Muscle of arm (tissue), 12 donors: Measurements from ENCODE around the gene SENP1. TPM values are rescaled to one million over a fixed set of nuclear protein-coding genes. Genes with fewer than 3 reads are reported as not detected.

Experiments used
- DNase-seq: peaks from one replicate; pipeline ENCODE4 v3.0.0-alpha.2; 2013
- polyA plus RNA-seq, 12 donors: library from polyadenylated mRNA; unstranded; fragments of 120-200 nt; gene quantifications; one replicate each; pipeline ENCODE4 v1.2.1, GENCODE V29; 2013; ENCODE audit not compliant: insufficient read length in 12 of 12

The SENP1 gene
- polyA plus RNA-seq, 12 donors, result 13.2 to 20.4 (median 16.7) TPM; not detected in 1

DNA sequence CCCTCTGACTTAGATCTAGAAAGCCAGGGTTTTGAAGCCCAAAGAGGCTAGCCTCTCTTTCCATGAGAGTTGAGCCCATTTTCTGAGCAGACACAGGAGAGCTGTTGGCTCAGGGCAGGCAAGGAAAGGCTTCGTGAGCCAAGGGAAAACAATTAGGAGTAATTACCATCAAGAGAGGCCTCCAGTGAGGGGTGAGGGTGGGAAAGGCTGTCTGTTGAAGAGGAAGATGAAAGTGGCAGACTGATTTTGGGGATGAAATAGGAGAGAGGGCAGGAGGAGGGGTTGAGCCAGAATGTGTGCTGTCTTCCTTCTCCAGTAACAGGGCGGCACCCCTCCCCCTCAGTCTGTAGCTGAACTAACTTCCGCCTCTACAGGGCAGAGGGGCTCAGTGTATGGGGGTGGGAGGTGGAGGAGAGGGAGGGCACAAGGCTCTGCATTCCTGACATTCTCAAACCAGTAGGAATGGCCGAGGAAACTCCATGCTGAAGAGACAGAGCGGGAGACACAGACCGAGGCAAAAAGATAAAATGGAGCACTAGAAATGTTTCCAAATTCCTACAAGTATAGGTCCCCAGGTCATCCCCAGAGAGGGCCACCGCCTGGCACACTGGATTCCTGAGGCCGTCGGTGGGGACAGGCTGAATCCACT is 68.5 kb downstream of the SENP1 start:
- DNase-seq, result no peak

DNA sequence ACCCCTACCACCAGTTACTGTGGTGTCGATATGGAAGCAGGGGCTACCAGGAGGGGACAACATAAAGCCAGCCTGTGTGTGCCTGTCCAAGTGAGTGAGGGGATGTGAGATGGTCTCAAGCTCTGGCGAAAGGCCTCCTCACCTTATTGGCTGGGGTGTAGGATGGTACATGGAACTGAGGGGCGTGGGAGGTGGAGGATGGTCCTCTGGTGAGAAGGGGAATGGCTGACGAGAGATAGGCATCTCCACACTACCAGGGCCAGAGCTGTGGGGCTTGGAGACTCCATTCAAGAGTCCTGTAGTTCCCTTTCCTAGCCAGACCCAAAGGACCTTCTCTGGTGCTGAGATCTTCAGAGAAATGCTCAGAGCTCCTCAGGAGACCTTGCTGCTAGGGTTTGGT is 69.1 kb downstream of the SENP1 start:
- DNase-seq, result no peak

DNA sequence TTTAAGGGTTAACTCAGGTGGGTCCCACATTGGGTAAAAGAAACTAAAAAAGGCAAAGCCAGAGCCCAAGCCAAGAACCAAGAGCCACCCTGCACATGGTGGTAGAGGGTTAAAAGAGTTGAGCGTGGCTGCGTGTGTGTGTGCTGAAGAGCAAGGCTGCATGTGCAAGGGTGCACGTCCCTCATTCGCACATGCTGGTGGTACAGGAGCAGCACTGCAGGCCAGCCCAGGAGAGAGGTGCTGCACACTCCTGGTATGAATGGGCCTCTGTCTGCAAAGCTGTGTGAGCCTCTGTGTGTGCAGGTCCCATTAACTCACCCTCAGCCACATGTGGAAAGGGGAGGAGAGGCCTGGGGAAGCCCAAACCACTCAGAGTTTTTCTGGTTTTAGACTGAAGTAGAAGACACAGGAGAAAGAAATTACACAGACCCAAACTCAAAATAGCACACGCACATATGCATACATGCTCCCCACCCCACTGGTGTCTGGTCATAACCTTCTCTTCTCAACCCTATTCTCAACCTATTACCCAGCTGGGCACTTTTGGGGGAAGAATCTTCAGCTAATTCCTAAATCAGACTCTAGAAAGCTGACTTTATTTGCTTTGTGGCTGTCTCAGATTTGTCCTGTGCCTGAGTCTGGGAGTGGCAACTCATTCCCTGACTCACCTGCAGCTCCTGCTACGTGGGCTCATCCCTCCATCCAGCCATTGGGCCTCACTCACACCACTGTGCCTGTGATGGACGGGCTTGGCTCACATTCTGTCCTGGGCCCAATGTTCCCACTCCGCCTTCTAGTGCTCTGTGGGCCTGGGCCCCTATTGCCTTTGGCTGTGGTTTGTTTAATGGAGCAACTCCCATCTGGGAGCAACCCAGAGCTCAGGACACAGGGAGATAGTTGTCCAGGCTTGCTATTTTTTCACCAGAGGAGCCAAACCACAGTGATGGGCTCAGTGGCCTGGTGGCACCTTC is 70.8 kb downstream of the SENP1 start:
- DNase-seq, result no peak

DNA sequence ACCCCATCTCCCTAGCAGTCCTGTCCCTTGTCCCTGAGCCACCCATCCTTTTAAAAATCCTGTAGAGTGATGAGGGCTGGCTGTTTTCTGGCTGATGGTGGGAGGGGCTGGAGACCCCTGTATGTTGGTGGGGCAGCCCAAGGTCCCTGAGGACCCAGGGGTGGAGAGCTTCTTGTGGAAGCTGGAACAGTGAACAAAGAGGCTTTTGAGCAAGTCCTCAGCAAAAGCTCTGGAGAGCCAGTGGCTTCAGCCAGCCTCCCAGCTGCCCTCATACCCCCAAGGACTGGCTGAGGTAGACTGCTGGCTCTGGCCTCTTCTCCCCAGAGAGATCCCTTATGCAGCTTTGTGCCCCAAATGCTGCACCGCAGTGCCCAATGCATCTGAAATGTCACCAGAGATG is 72.4 kb downstream of the SENP1 start:
- DNase-seq, result no peak

DNA sequence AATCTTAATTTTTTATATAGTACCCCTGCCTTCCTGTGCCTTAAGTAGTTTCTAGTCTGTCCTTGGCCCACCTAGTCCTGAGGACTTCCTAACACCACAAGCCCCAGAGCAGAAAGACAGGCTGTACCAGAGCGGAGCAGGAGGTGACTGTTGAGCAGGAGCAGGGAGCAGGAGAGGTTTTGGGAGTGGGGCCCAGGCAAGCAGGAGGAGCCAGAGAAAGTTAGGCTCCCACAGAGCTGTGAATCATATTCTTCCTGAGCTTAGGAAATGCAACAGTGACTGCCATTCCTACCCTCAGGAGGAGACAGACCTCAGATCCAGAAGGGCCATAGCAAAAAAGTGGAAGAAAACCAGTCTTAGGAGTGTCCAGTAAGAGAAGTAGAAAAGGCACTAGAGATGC is 73.3 kb downstream of the SENP1 start:
- DNase-seq, result no peak

DNA sequence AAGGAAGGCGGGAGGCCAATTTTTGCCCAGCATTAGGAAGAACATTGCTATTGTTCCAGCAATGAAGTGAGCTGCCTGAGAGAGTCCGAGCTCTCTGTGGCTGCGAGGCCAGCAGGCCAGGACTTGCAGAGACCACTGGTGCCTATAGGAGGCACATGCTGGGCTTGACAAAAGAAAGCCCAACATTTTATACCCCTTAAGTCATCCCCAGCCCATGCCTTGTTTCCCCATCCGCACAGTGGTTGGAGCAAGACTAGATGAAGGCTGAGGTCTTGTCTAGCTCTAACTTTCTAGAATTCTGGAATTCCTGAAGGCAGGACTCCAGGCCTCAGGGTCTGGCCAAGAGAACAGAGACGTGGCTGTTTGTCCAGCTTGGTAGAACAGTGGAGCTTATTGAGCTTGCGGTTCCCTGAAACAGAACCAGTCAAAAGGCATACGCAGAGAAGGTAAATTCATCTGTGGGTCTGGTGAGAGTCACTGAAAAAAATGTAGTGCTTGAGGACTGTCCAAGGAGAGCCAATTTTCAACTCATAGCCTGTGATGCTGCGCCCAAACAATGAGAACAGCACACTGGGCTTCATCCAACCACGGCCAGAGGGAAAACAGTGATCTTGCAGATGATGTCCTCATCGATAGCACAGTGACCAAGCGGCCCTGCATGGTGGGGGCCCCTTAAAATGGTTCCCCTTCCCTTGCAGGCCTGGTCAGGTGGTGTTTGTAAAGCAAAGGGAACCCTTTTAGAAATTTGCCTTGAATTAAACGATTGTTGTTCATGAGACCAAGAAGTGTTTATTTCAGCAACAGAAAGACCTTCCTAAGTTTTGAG is 74.5 kb downstream of the SENP1 start:
- DNase-seq, result no peak

DNA sequence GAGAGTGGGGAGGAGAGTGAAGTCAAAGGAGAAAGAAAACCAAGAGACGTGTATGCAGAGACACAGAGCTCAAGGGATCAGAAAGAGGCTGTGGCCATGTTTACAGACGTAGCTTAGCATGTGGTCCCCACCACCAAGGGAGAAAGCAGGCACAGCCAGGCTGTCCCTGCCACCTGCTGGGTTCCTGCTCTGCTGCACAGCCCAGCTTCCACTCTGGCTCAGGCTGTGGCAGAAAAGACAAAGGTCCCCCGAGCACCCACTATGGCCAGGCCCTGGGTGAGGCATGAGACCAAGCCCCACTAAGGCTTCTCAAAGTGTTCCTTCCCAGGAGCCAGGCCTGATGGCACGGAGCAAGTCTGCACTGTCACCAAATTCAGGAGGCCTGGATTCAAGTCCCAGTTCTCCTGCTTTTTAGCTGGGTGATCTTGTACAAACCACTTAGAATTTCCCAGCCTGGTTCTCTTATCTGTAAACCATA is 75.7 kb downstream of the SENP1 start:
- DNase-seq, result no peak

DNA sequence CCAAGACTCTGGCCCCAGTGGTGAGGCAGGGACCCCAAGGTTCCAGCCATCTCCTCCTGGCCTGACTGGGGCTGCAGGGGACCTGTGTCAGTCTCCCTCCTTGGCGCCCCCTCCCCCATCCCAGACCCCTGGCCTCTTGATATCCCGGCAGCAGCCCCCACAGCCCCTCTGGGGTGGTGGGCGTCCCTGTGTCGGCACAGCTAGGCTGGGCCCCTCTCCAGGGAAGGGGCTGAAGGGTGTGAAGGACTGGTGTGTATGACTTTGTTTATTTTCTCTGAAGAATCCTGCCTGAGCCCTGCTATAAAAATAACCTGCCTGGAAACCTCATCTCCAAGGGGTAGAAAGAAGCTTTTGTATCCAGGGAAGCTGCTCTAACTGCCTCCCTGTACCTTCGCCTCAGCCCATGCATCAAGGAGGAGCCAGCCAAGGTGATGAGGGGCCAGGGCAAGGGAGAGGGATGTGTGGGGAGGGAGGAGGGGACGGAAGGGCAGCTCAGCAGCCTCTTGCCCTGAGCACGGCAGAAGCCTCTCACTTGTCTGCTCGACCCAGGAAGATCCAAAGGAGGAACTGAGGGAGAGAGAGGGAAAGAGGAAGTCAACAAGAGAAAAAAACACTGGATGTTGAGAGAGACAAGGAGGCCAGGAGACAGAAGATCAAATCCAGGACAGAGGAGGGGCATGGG is 76.2 kb downstream of the SENP1 start:
- DNase-seq, result no peak

DNA sequence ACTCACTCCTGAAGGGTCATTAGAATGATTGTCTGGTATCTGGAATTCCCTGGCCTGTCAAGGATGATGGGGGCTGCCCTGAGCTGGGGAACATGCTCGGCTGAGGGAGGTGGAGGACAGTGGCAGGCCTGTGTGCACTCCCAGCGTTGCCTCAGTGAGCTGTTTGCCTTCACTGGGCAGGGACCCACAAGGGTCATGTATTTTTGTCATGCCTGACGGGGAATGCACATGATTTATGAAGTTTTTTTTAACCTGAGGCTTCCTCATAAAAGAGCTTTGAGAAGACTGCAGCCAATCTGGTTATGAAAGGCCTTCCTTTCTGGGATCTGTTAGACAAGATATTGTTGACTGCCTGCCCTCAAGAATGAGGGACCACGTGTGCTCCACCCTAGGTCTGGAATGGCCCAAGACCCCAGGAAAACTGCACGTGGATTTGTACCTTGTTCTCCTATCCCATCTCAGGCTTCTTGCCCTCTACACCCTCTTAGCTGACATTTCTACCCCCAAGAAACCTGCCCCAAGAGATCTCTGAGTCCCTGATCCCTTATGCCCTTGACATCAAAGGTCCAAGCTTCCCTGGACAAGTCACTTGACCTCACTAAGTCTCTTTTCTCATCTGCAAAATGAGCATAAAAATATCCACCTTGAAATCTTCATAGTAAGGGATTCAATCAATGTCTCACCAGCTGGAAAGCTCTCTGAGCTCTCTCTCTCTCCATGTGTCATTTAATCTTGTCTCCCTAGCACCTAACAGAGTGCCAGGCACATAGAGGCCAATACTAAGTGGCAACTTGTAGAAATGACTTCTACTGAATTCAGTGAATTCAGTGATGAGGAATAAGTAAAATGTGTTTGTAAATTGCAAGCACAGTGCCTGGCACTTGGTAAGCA is 77.1 kb downstream of the SENP1 start:
- DNase-seq, result no peak

DNA sequence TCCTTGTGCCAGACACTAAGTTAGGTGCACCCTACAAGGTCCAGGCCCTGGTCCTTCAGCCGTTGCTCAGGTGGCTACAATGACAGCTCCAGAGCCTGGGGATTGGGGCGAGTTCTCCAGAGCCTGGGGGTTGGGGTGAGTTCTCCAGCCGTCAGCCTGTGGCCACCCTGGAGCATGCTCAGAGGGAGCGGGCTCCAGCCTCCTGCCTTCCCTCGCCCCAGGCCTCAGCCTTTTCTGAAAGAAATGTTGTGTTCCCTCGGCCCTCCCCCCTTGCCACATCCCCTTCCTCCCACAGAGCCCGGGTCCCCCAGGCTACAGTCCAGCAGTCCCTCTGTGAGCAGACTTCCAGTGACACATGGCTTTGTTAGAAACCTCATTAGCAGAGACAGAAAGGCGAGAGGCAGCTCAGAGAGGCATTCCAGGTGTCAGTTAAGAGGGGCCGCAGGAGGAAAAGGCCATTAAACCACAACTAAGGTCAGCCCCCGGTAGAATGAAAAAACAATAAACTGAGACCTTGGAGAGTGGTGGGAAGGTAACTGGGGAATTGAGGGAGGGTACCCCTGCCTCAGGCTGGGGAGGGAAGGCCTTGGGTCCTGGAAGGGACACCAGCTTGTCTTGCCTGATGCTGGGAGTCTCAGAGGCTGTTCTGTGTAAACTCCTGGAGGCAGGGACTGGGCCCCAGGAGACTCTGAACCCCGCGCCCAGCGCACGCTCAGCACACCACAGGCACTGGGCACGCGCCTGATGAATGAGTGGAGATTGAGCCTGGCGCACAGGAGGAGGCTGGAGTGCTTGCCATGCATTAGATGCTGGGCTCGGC is 78.5 kb downstream of the SENP1 start:
- DNase-seq, result no peak

DNA sequence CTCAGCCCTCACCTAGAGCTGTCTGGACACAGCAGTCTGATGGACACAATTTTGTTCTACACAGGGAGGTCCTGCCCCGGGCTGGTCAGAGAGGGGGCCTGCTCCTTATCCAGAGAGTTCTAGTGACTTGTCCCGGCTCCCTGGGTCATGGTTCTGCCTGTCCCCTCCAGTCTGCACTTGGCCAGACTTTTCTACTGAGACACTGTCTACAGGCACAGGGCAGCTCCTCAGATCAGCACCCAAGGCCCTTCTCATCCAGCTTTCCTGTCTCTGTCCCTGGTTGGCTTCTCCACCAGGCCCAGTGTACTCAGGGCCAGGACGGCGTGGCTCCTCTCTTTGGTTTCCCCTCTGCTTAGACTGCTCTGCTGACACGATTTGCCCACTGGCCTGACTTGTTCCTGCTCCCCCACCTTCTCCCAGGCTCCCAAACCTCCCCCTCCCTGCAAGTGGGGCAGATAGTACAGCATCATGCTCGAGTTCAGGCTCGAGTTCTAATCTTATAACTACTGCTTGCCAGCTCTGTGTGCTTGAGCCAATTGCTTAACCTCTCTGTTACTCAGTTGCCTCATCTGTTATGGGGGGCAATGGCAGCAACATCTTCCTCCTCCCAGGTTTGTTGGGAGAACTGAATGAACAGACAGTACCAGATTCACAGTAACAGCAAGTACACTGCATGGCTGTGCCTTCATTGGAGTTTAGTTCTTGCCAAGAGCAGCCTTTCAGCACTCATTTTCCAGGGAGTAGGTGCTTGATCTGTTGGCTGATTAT is 79.6 kb downstream of the SENP1 start:
- no peak for DNase-seq

DNA sequence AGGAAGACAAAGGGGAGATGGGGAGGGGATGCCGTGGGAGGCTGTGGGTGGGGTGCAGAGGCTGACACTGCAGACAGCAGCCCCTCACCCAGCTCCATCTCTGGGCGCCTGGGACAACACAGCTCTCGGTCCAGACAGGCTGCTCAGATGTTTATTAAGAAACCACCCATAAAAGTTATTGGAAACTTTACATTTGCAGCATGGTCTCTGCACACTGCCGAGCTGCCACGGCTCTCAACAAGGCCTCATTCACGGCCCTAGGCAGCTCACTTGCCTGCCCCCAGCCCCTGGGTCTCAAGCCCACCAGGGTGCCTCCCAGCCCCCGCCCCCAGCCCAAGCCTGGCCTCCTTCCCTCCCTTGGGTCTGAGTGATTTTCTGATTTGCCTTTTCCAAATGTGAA is 80.6 kb downstream of the SENP1 start:
- DNase-seq, result no peak

DNA sequence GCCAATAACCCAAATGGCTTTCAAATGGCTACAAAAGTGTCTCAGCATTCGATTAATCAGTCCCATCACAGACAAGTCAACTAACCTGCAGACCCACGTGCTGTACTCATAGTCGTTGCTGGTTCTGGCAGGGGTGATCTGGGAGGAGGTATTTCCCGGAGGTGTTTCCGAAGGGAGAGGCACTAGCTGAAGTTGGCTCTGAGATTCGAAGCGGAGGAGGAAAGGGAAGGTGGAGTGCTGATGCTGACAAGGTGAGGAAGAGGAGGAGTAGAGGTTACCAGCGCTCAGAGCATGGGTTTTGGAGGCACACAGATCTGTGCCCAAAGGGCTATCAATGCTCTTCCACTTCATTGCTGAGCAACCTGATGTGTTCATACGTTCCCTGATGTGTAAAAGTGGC is 81.1 kb downstream of the SENP1 start:
- no peak for DNase-seq

DNA sequence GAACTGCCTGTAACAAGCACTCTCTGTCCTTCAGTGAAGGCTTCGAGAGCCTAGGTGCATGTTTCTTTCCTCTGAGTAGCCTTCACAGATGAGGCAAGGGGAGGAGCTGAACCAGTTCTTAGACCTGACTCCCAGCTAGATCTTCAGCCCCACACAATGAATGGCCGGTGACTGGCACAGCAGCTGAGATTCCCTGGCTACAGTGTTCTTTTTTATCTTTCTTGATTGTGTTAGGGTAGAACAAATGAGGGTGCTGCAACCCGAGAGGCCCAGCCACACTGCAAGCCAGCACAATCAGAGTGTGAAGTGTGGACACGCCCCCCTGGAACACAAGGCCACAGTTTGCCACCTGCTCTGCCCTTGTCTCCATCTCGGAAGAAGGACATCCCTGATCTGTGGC is 82.5 kb downstream of the SENP1 start:
- no peak for DNase-seq

DNA sequence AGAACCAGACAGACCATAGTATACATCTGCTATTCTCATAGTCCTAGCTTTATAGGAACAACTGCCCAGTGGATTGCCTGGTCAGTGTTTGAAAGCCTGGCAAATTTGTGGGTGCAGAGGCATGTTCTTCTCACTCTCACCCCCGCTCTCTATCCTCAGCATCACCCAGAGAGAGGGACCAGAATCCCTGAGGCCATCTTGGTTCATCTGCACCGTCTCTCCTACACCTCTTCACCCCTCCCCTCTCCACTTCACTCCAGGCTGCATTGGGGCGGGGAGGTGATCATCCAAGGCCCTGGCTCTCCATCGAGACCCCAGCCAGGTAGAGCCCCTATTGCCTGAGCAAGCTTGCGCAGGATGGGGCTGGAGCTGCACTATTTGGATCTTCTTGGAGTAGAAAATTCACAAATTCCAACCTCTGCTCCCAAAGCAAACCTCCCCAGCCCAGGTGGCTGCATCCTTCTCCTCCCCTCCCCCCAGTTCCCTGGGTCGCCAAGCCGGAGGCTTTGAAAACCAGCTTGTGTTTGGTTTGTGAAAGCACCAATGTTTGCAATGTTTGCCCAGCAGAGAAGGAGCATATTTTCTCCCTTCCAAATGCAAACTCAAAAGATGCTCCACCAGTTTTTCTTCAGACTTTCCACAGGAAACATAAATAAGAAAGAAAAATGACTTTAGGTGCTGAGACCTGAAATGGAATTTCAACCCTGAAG is 83.0 kb downstream of the SENP1 start:
- no peak for DNase-seq

DNA sequence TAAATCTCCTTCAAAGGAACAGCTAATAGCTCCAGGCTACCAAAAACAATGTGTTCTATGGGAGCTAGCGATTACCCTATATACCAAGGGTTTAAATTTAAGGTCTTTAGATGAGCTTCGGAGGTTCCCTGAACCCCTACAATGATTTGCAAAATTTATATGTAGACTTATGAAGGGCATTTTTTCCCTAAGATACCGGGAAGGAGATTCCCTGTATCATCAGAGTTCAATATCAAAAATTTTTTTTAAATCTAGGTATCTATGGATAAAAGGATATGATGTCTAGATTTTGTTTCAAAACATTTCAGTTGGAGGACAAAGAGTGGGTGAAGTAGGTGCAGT is 83.7 kb downstream of the SENP1 start:
- no peak for DNase-seq

DNA sequence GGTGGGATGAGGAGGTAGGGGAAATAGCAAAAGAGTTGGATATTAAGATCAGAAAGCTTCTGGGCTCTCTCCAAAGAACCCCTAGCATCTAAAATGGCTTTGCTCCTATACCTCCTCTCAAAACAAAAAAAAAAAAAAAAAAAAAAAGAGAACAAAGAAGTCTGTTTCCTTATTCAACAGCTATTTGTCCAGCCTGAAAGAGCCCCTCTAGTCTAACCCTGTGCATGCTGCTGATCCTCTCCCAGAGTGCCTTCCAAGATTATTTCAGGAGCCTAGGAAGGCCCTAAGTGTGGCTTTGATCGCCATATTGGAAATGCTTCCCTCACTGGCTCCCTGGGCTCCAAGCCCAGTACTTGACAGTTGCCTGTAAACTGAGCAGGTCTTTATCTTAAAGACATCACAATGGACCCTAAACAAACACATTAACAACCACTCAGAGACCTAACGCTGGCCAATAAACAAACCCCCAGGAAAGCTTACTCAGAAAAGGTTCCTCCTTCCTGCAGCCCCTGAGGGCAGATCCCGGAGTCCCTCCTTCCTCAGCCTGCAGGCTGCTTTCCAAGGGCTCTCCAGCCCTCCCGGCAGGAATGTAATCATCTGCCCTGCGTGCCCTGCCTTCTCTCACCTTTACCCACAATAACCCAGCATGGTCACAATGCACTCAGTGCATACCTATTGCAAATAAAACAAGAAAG is 84.2 kb downstream of the SENP1 start:
- DNase-seq, result no peak
